Gastroesophageal sphincter (tissue), 3 donors: Measurements from ENCODE around the gene SH3RF2.

ENCODE experiments used
- POLR2AphosphoS5 ChIP-seq: sonication (generic); formaldehyde crosslinking; IDR thresholded peaks from one replicate; pipeline ENCODE4 v1.6.1; 2017; ENCODE audit warnings: antibody characterized with exemption
- TF ChIP-seq, protein P1 (sequence below), 4 experiments: fragments of 200-600 bp in 2 of 4; fragments of 450-650 bp in 2 of 4; sonication (generic) in 1 of 4; IDR thresholded peaks; one replicate each; pipeline ENCODE4 v1.5.1; 2017 to 2019; ENCODE audit warnings: antibody characterized with exemption in 4 of 4, mild to moderate bottlenecking in 2 of 4, moderate library complexity in 2 of 4

DNA sequence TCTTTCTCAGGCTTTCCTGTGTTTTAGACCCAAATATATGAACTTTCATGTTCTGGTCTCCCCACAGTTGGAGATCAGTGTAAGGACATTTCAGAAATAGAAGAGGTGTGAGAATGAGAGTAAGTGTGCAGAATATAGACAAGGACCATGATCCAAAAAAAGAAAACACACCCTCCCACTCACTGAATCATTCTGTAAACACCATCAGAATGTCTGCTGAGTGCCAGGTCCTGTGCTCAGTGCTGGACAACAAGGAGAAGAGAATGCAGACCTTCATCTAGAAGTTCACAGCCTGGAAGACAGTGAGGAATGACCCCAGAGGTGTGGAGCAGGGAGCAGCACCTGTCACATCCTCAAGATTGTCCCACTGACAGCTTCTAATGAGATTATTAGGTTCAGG is 19.1 kb upstream of the SH3RF2 start:
- TF ChIP-seq, protein P1, sequence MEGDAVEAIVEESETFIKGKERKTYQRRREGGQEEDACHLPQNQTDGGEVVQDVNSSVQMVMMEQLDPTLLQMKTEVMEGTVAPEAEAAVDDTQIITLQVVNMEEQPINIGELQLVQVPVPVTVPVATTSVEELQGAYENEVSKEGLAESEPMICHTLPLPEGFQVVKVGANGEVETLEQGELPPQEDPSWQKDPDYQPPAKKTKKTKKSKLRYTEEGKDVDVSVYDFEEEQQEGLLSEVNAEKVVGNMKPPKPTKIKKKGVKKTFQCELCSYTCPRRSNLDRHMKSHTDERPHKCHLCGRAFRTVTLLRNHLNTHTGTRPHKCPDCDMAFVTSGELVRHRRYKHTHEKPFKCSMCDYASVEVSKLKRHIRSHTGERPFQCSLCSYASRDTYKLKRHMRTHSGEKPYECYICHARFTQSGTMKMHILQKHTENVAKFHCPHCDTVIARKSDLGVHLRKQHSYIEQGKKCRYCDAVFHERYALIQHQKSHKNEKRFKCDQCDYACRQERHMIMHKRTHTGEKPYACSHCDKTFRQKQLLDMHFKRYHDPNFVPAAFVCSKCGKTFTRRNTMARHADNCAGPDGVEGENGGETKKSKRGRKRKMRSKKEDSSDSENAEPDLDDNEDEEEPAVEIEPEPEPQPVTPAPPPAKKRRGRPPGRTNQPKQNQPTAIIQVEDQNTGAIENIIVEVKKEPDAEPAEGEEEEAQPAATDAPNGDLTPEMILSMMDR (IDR thresholded peaks at IDR 0.05) = no peak
- TF ChIP-seq POLR2AphosphoS5 = no peak
